HepG2 (cell line): ENCODE measurements around the gene MOCS2. TPM values are rescaled to one million over a fixed set of nuclear protein-coding genes. Genes with fewer than 3 reads are reported as not detected.
A peak's percentile ranks its signal among the peaks of the same experiment; 100 is the strongest.

Source experiments
- BORCS8-MEF2B ChIP-seq: sonication (generic); formaldehyde crosslinking; IDR thresholded peaks from 2 replicates; pipeline ENCODE4 v1.8.0; 2022; ENCODE audit warnings: mild to moderate bottlenecking, missing genetic modification reagents
- CERS6 ChIP-seq: sonication (generic); formaldehyde crosslinking; IDR thresholded peaks from 2 replicates; pipeline ENCODE4 v1.5.0; 2020; ENCODE audit warnings: missing genetic modification reagents
- HDAC6 ChIP-seq: fragments of 200-600 bp; sonication (generic); IDR thresholded peaks from 2 replicates; pipeline ENCODE4 v1.7.0; 2017; ENCODE audit warnings: mild to moderate bottlenecking, antibody characterized with exemption, low read length, low read depth
- KAT8 ChIP-seq: IDR thresholded peaks from 2 replicates; pipeline ENCODE4 v1.6.1; 2016; ENCODE audit warnings: missing genetic modification reagents, missing compliant biosample characterization
- NFRKB ChIP-seq: fragments of 450-650 bp; IDR thresholded peaks from 2 replicates; pipeline ENCODE4 v1.6.1; 2017
- PAX8 ChIP-seq: sonication (generic); formaldehyde crosslinking; IDR thresholded peaks from 2 replicates; pipeline ENCODE4 v1.8.0; 2022; ENCODE audit warnings: mild to moderate bottlenecking, missing genetic modification reagents, borderline replicate concordance
- PBX2 ChIP-seq: IDR thresholded peaks from 2 replicates; pipeline ENCODE4 v1.6.1; 2016; ENCODE audit warnings: control low read depth
- SAP130 ChIP-seq: IDR thresholded peaks from 2 replicates; pipeline ENCODE4 v1.6.1; 2016; ENCODE audit warnings: low read depth
- ZNF205 ChIP-seq: IDR thresholded peaks from 2 replicates; pipeline ENCODE4 v1.6.1; 2018; ENCODE audit warnings: missing biosample characterization, missing genetic modification reagents
- ZNF234 ChIP-seq: sonication (generic); formaldehyde crosslinking; conservative IDR thresholded peaks from 2 replicates; pipeline ENCODE4 v1.5.1; 2020; ENCODE audit warnings: mild to moderate bottlenecking, missing genetic modification reagents
- ZSCAN31 ChIP-seq: sonication (generic); formaldehyde crosslinking; IDR thresholded peaks from 2 replicates; pipeline ENCODE4 v1.5.0; 2020; ENCODE audit warnings: low read depth, mild to moderate bottlenecking, missing genetic modification reagents
- ZSCAN5A ChIP-seq: sonication (generic); formaldehyde crosslinking; IDR thresholded peaks from 2 replicates; pipeline ENCODE4 v1.8.0; 2022; ENCODE audit warnings: mild to moderate bottlenecking, missing genetic modification reagents, borderline replicate concordance
- polyA plus RNA-seq, 8 experiments: library from polyadenylated mRNA; depleted of rRNA in 3 of 8; stranded (reverse) in 7 of 8; unstranded in 1 of 8; fragments of >200 nt; fragmentation: Illumina TruSeq in 4 of 8; extraction: Trizol in 4 of 8; gene quantifications; 2 replicates each; pipeline versions ENCODE4 v1.2.1 to v1.2.3, GENCODE V29; 2011 to 2016; ENCODE audit warnings: low read depth in 4 of 8, missing spikeins in 1 of 8, mixed read lengths in 1 of 8; ENCODE audit not compliant: insufficient read depth in 1 of 8
- total RNA-seq, 5 experiments: library from RNA; depleted of rRNA; stranded (reverse); fragments of >200 nt; fragmentation: Illumina TruSeq; extraction: Trizol; gene quantifications; 2 replicates each; pipeline ENCODE4 v1.2.3, GENCODE V29; 2016; ENCODE audit warnings: low read depth in 1 of 5
- TF ChIP-seq, protein P1 (sequence below): sonication (generic); formaldehyde crosslinking; IDR thresholded peaks from 2 replicates; pipeline ENCODE4 v1.9.0; 2021; ENCODE audit warnings: mild to moderate bottlenecking, missing genetic modification reagents
- TF ChIP-seq, protein P2 (sequence below): fragments of 450-650 bp; IDR thresholded peaks from 2 replicates; pipeline ENCODE4 v1.6.1; 2017; ENCODE audit warnings: mild to moderate bottlenecking
- TF ChIP-seq, protein P3 (sequence below): sonication (generic); formaldehyde crosslinking; IDR thresholded peaks from 2 replicates; pipeline ENCODE4 v1.5.1; 2020; ENCODE audit warnings: mild to moderate bottlenecking, missing genetic modification reagents, borderline replicate concordance

Gene MOCS2
- total and polyA plus RNA-seq, 2 of the 13 experiments (the other 11 are each of a cell fraction or from before 2014, with no cell fraction given), result 19.2 to 41.9 TPM

GRCh38 chr5:53109056-53109442 is 508 bp downstream of the MOCS2 start (continued):
- TF ChIP-seq, protein P1, sequence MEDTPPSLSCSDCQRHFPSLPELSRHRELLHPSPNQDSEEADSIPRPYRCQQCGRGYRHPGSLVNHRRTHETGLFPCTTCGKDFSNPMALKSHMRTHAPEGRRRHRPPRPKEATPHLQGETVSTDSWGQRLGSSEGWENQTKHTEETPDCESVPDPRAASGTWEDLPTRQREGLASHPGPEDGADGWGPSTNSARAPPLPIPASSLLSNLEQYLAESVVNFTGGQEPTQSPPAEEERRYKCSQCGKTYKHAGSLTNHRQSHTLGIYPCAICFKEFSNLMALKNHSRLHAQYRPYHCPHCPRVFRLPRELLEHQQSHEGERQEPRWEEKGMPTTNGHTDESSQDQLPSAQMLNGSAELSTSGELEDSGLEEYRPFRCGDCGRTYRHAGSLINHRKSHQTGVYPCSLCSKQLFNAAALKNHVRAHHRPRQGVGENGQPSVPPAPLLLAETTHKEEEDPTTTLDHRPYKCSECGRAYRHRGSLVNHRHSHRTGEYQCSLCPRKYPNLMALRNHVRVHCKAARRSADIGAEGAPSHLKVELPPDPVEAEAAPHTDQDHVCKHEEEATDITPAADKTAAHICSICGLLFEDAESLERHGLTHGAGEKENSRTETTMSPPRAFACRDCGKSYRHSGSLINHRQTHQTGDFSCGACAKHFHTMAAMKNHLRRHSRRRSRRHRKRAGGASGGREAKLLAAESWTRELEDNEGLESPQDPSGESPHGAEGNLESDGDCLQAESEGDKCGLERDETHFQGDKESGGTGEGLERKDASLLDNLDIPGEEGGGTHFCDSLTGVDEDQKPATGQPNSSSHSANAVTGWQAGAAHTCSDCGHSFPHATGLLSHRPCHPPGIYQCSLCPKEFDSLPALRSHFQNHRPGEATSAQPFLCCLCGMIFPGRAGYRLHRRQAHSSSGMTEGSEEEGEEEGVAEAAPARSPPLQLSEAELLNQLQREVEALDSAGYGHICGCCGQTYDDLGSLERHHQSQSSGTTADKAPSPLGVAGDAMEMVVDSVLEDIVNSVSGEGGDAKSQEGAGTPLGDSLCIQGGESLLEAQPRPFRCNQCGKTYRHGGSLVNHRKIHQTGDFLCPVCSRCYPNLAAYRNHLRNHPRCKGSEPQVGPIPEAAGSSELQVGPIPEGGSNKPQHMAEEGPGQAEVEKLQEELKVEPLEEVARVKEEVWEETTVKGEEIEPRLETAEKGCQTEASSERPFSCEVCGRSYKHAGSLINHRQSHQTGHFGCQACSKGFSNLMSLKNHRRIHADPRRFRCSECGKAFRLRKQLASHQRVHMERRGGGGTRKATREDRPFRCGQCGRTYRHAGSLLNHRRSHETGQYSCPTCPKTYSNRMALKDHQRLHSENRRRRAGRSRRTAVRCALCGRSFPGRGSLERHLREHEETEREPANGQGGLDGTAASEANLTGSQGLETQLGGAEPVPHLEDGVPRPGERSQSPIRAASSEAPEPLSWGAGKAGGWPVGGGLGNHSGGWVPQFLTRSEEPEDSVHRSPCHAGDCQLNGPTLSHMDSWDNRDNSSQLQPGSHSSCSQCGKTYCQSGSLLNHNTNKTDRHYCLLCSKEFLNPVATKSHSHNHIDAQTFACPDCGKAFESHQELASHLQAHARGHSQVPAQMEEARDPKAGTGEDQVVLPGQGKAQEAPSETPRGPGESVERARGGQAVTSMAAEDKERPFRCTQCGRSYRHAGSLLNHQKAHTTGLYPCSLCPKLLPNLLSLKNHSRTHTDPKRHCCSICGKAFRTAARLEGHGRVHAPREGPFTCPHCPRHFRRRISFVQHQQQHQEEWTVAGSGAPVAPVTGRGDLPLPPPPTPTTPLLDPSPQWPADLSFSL (CRISPR knock-in tag), result no peak
- no peak for TF ChIP-seq CERS6 (CRISPR knock-in tag)
- TF ChIP-seq ZSCAN31, result no peak
- TF ChIP-seq, protein P2, sequence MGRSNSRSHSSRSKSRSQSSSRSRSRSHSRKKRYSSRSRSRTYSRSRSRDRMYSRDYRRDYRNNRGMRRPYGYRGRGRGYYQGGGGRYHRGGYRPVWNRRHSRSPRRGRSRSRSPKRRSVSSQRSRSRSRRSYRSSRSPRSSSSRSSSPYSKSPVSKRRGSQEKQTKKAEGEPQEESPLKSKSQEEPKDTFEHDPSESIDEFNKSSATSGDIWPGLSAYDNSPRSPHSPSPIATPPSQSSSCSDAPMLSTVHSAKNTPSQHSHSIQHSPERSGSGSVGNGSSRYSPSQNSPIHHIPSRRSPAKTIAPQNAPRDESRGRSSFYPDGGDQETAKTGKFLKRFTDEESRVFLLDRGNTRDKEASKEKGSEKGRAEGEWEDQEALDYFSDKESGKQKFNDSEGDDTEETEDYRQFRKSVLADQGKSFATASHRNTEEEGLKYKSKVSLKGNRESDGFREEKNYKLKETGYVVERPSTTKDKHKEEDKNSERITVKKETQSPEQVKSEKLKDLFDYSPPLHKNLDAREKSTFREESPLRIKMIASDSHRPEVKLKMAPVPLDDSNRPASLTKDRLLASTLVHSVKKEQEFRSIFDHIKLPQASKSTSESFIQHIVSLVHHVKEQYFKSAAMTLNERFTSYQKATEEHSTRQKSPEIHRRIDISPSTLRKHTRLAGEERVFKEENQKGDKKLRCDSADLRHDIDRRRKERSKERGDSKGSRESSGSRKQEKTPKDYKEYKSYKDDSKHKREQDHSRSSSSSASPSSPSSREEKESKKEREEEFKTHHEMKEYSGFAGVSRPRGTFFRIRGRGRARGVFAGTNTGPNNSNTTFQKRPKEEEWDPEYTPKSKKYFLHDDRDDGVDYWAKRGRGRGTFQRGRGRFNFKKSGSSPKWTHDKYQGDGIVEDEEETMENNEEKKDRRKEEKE, result no peak
- TF ChIP-seq ZNF234 (CRISPR knock-in tag), result no peak
- TF ChIP-seq, protein P3, sequence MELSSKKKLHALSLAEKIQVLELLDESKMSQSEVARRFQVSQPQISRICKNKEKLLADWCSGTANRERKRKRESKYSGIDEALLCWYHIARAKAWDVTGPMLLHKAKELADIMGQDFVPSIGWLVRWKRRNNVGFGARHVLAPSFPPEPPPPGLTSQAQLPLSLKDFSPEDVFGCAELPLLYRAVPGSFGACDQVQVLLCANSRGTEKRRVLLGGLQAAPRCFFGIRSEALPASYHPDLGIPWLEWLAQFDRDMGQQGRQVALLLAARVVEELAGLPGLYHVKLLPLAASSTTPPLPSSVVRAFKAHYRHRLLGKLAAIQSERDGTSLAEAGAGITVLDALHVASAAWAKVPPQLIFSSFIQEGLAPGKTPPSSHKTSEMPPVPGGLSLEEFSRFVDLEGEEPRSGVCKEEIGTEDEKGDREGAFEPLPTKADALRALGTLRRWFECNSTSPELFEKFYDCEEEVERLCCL, result no peak
- no peak for TF ChIP-seq BORCS8-MEF2B (CRISPR knock-in tag)
- TF ChIP-seq KAT8 (CRISPR knock-in tag), result no peak; the same call in 1 of the 2 replicates
- peak; percentile 9; the same call in 1 of the 2 replicates for TF ChIP-seq SAP130 (CRISPR knock-in tag)
- no peak for TF ChIP-seq PAX8
- no peak for TF ChIP-seq HDAC6
- 0 out of 2 replicates have a peak, but pooled peaks have one; percentile 8 for TF ChIP-seq ZNF205 (CRISPR knock-in tag)
- TF ChIP-seq ZSCAN5A (CRISPR knock-in tag), result no peak
- TF ChIP-seq PBX2 (CRISPR knock-in tag), result no peak
- TF ChIP-seq NFRKB, result no peak
